ENCODE results near the gene FAM181A. TPM values are rescaled to one million over a fixed set of nuclear protein-coding genes. Genes with fewer than 3 reads are reported as not detected.

FAM181A gene
- total RNA-seq, 1 donor from 2014 or later: not detected

- no peak for TF ChIP-seq CTCF (IDR thresholded peaks at IDR 0.05; ENCODE audit: unreplicated experiment)
- H3K4me1 Mint-ChIP-seq (ENCODE audit: unreplicated experiment): no peaks in the 10 kb centered on the region
- H3K4me3 Mint-ChIP-seq (ENCODE audit: unreplicated experiment): no peak overlapping the region
- H3K27me3 Mint-ChIP-seq (ENCODE audit: unreplicated experiment): no peaks in the 10 kb centered on the region
- no peak overlapping the region for H3K27ac Mint-ChIP-seq (ENCODE audit: unreplicated experiment)
- no peak for DNase-seq (ENCODE audit: low spot score)
- no peaks in the 10 kb centered on the region for H3K9me3 Mint-ChIP-seq (ENCODE audit: unreplicated experiment)
- no peaks in the 10 kb centered on the region for H3K36me3 Mint-ChIP-seq (ENCODE audit: low read depth, unreplicated experiment)
Observed at GRCh38 chr14:93946541-93947090, 19.5 kb downstream of the FAM181A start.

GRCh38 chr14:93947282-93947681 is 20.1 kb downstream of the FAM181A start:
- H3K4me1 Mint-ChIP-seq (ENCODE audit: unreplicated experiment): no peaks in the 10 kb centered on the region
- H3K4me3 Mint-ChIP-seq (ENCODE audit: unreplicated experiment): no peak overlapping the region
- no peak overlapping the region for H3K27ac Mint-ChIP-seq (ENCODE audit: unreplicated experiment)
- no peak for TF ChIP-seq CTCF (IDR thresholded peaks at IDR 0.05; ENCODE audit: unreplicated experiment)
- DNase-seq (ENCODE audit: low spot score): no peak
- H3K9me3 Mint-ChIP-seq (ENCODE audit: unreplicated experiment): no peaks in the 10 kb centered on the region
- H3K27me3 Mint-ChIP-seq (ENCODE audit: unreplicated experiment): no peaks in the 10 kb centered on the region
- no peaks in the 10 kb centered on the region for H3K36me3 Mint-ChIP-seq (ENCODE audit: low read depth, unreplicated experiment)

- Mint-ChIP-seq H3K27me3 (ENCODE audit: unreplicated experiment) (peaks cover 4% of the 10 kb centered on the region), H3K36me3 (ENCODE audit: low read depth, unreplicated experiment) (no peaks in the 10 kb centered on the region), H3K4me1 (ENCODE audit: unreplicated experiment) (no peaks in the 10 kb centered on the region), H3K4me3 (ENCODE audit: unreplicated experiment) (no peak overlapping the region), H3K9me3 (ENCODE audit: unreplicated experiment) (no peaks in the 10 kb centered on the region), H3K27ac (ENCODE audit: unreplicated experiment) (no peak overlapping the region)
- DNase-seq (ENCODE audit: low spot score): no peak
- TF ChIP-seq CTCF (IDR thresholded peaks at IDR 0.05; ENCODE audit: unreplicated experiment): no peak
Observed at GRCh38 chr14:93949511-93950075, 22.4 kb downstream of the FAM181A start.

GRCh38 chr14:93950948-93951634 is 23.9 kb downstream of the FAM181A start:
- no peak for DNase-seq (ENCODE audit: low spot score)
- Mint-ChIP-seq H3K4me3 (ENCODE audit: unreplicated experiment) (no peak overlapping the region), H3K36me3 (ENCODE audit: low read depth, unreplicated experiment) (no peaks in the 10 kb centered on the region), H3K4me1 (ENCODE audit: unreplicated experiment) (no peaks in the 10 kb centered on the region), H3K9me3 (ENCODE audit: unreplicated experiment) (no peaks in the 10 kb centered on the region), H3K27me3 (ENCODE audit: unreplicated experiment) (peaks cover 4% of the 10 kb centered on the region), H3K27ac (ENCODE audit: unreplicated experiment) (no peak overlapping the region)
- TF ChIP-seq CTCF (IDR thresholded peaks at IDR 0.05; ENCODE audit: unreplicated experiment): no peak

All from endothelial cell (in vitro differentiated cells).